ENCODE measurements around the gene TGM3.

The TGM3 gene

DNA sequence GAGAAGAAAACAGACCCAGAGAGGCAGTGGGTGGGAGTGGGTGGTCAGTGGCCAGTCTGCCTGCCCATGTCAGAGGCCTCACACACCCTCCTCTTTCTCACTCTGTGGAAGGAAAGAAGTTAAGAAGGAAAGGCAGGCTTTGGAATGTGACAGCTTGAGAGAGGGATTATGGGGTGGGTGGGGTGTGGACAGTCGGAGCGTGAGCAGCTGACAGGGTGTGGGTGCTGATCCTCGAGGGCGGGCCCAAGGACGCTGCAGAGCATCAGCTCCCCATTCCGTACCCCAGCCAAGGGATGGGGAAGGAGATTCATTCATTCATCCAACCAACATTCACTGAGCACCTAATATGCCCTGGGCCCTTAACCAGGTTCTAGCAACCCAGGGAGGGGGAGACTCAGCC, 89.7 kb downstream of the TGM3 start:
- Mint-ChIP-seq H3K4me3 (no peak overlapping the region), H3K27me3 (no peaks in the 10 kb centered on the region), H3K36me3 (no peaks in the 10 kb centered on the region), H3K27ac (no peak overlapping the region), H3K4me1 (peaks cover 1% of the 10 kb centered on the region), H3K9me3 (peaks cover 7% of the 10 kb centered on the region)
- ATAC-seq, result no peak

DNA sequence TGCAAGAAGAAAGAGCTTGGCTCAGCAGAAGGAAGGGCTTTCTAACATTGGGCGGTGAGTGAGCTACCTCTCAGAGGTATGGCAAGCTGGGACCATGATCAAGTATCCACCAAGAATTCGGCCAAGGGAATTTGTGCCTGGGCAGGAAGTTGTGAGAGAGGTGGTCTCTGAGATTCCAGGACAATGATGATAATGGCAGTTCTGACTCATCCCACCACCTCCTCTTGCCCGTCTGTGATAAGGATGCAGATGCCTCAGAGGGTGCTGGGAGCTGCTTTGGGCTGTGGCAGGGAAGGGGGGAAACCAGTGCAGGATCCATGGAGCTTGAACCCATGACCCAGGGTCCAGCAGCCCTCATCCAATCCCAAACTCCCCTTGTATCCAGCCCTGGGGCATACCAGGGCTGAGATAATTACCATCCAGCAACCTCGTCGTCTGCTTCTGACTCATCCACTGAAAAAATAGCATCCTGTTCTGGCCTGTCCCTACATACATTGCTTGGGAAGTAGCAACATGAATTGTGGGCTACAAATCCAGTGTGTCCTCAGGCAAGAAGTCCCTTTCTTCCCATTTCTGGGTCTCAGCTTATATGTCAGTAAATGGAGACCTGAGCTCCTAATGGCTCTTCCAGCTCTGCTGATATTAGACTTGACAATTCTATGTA, 90.8 kb downstream of the TGM3 start:
- Mint-ChIP-seq H3K4me3 (no peak overlapping the region), H3K36me3 (no peaks in the 10 kb centered on the region), H3K27me3 (no peaks in the 10 kb centered on the region), H3K4me1 (peaks cover 13% of the 10 kb centered on the region), H3K9me3 (peaks cover 7% of the 10 kb centered on the region), H3K27ac (no peak overlapping the region)
- no peak for ATAC-seq

- Mint-ChIP-seq H3K27ac (no peak overlapping the region), H3K36me3 (no peaks in the 10 kb centered on the region), H3K9me3 (peaks cover 7% of the 10 kb centered on the region), H3K4me1 (peaks cover 18% of the 10 kb centered on the region), H3K4me3 (no peak overlapping the region), H3K27me3 (no peaks in the 10 kb centered on the region)
- ATAC-seq, result no peak
Observed at GRCh38 chr20:2387180-2387577, 91.4 kb downstream of the TGM3 start.

- H3K4me3 Mint-ChIP-seq, result no peak overlapping the region
- H3K36me3 Mint-ChIP-seq, result no peaks in the 10 kb centered on the region
- no peak overlapping the region for H3K27ac Mint-ChIP-seq
- peaks cover 7% of the 10 kb centered on the region for H3K9me3 Mint-ChIP-seq
- peaks cover 18% of the 10 kb centered on the region for H3K4me1 Mint-ChIP-seq
- no peak for ATAC-seq
- no peaks in the 10 kb centered on the region for H3K27me3 Mint-ChIP-seq
Observed at GRCh38 chr20:2387580-2387979, 91.8 kb downstream of the TGM3 start.
